Right atrium auricular region (tissue), 2 donors: ENCODE data around the gene ANTXR2. TPM values are rescaled to one million over a fixed set of nuclear protein-coding genes. Genes with fewer than 3 reads are reported as not detected.
"Not testable (repeated sequence)": the region's sequence is repeated elsewhere in the genome, so short reads cannot be mapped to it uniquely, and the experiment has no call there.

Source experiments
- DNase-seq: peaks from one replicate; pipeline ENCODE4 v3.0.0-alpha.2; 2019; ENCODE audit warnings: low spot score
- H3K27ac ChIP-seq, 2 donors: fragments of 200-600 bp; sonication (generic); 1 replicate in 1 of 2; 2 replicates in 1 of 2; pipeline ENCODE4 v1.5.1; 2016 to 2019
- H3K27me3 ChIP-seq, 2 donors: fragments of 200-600 bp; sonication (generic); one replicate each; pipeline versions ENCODE4 v1.5.1 to v1.6.0; 2017 to 2019
- H3K36me3 ChIP-seq: fragments of 200-600 bp; sonication (generic); one replicate; pipeline ENCODE4 v1.5.1; 2016
- H3K4me1 ChIP-seq, 2 donors: fragments of 200-600 bp; sonication (generic); one replicate each; pipeline versions ENCODE4 v1.5.1 to v1.6.0; 2017 to 2019
- H3K4me3 ChIP-seq, 2 donors: fragments of 200-600 bp; sonication (generic); 1 replicate in 1 of 2; 2 replicates in 1 of 2; pipeline ENCODE4 v1.5.1; 2017 to 2019; ENCODE audit warnings: mild to moderate bottlenecking in 1 of 2, moderate library complexity in 1 of 2
- H3K9me3 ChIP-seq, 2 donors: fragments of 200-600 bp; sonication (generic); one replicate each; pipeline ENCODE4 v1.5.1; 2019
- total RNA-seq, 2 donors: library from RNA; depleted of rRNA; stranded (reverse); fragments of >200 nt; gene quantifications; one replicate each; pipeline ENCODE4 v1.1.0, GENCODE V29; 2016
- TF ChIP-seq, protein P1 (sequence below), 2 donors: fragments of 200-600 bp; sonication (generic); IDR thresholded peaks; one replicate each; pipeline ENCODE4 v1.5.1; 2019; ENCODE audit warnings: antibody characterized with exemption in 2 of 2

The ANTXR2 gene
- total RNA-seq, 2 donors from 2014 or later = 24.5 to 32.8 TPM

GRCh38 chr4:79904331-79904730 lies 168.7 kb downstream of the ANTXR2 start:
- H3K27ac ChIP-seq = no peak overlapping the region
- H3K36me3 ChIP-seq = peaks cover 20% of the 10 kb centered on the region
- H3K4me1 ChIP-seq = no peaks in the 10 kb centered on the region
- no peak for DNase-seq
- TF ChIP-seq, protein P1, sequence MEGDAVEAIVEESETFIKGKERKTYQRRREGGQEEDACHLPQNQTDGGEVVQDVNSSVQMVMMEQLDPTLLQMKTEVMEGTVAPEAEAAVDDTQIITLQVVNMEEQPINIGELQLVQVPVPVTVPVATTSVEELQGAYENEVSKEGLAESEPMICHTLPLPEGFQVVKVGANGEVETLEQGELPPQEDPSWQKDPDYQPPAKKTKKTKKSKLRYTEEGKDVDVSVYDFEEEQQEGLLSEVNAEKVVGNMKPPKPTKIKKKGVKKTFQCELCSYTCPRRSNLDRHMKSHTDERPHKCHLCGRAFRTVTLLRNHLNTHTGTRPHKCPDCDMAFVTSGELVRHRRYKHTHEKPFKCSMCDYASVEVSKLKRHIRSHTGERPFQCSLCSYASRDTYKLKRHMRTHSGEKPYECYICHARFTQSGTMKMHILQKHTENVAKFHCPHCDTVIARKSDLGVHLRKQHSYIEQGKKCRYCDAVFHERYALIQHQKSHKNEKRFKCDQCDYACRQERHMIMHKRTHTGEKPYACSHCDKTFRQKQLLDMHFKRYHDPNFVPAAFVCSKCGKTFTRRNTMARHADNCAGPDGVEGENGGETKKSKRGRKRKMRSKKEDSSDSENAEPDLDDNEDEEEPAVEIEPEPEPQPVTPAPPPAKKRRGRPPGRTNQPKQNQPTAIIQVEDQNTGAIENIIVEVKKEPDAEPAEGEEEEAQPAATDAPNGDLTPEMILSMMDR (IDR thresholded peaks at IDR 0.05) = no peak
- H3K4me3 ChIP-seq = no peak overlapping the region
- no peaks in the 10 kb centered on the region for H3K27me3 ChIP-seq
- H3K9me3 ChIP-seq = no peaks in the 10 kb centered on the region

DNA sequence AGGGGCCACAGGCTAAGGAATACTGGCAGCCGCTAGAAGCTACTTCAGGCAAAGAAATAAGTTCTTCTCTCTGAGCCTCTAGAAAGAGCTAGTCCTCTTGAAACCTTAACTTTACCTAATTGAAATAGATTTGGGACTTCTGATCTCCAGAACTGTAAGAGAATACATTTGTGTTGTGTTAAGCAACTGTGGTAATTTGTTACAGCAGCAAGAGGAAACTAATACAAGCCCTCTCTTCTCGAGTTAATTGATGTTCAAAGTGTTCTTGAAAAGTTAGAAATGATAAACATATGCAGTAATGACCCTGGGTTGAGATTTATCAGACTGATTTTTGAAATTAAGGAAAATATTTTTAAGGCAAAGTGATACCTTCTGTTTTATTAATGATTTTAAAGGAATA lies 172.8 kb downstream of the ANTXR2 start:
- H3K9me3 ChIP-seq = no peaks in the 10 kb centered on the region
- H3K36me3 ChIP-seq = no peaks in the 10 kb centered on the region
- peaks cover 0 to 7% of the 10 kb centered on the region in 2 donors for H3K4me1 ChIP-seq
- H3K27me3 ChIP-seq = no peaks in the 10 kb centered on the region
- no peak overlapping the region for H3K4me3 ChIP-seq
- H3K27ac ChIP-seq = no peak overlapping the region
- no peak for DNase-seq
- TF ChIP-seq, protein P1 (IDR thresholded peaks at IDR 0.05) = no peak

DNA sequence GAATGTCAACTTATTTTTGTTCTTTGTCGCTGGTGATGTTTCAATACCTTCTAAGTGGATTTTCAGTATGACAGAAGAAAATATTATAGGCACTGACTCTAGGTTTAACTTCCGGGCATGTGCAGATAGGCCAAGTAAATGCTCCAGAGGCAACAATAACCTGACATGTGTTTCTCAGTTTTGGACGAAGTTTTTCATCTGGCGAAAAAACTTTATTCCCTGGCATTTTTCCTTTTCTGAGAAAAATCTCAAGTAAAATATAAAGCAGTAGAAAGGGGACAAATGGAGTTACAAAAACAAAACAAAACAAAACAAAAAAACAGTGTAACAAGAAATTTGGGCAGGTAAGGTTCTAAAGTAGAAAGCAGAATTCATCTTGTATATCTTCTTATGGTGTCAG lies 173.5 kb downstream of the ANTXR2 start:
- Histone ChIP-seq H3K27me3 (no peaks in the 10 kb centered on the region), H3K36me3 (no peaks in the 10 kb centered on the region), H3K9me3 (no peaks in the 10 kb centered on the region), H3K4me3 (no peak overlapping the region), H3K4me1 (peaks cover 0 to 7% of the 10 kb centered on the region in 2 donors), H3K27ac (no peak overlapping the region)
- no peak for DNase-seq
- TF ChIP-seq, protein P1 (IDR thresholded peaks at IDR 0.05) = no peak

DNA sequence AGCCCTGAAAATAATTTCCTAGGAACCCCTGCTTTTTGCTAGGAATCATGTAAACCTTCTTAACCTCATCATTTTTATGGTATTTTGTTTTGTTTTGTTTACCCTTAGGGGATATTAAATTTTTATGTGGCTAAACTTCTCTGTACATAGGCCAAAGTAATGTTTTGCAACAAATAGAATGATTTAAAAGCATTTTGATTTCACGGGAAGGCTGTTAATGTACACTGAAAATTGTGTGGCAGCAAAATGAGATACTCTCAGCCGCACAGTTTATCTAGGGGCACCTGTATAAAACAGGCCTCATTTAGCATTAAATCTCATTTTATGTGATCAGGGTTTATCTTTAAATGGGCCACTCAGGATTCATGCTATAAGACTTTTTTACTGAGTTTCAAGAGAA lies 175.0 kb downstream of the ANTXR2 start:
- peaks cover 0 to 7% of the 10 kb centered on the region in 2 donors for H3K4me1 ChIP-seq
- H3K36me3 ChIP-seq = no peaks in the 10 kb centered on the region
- no peak overlapping the region for H3K27ac ChIP-seq
- no peak overlapping the region for H3K4me3 ChIP-seq
- TF ChIP-seq, protein P1 (IDR thresholded peaks at IDR 0.05) = no peak
- H3K27me3 ChIP-seq = no peaks in the 10 kb centered on the region
- DNase-seq = no peak
- no peaks in the 10 kb centered on the region for H3K9me3 ChIP-seq

DNA sequence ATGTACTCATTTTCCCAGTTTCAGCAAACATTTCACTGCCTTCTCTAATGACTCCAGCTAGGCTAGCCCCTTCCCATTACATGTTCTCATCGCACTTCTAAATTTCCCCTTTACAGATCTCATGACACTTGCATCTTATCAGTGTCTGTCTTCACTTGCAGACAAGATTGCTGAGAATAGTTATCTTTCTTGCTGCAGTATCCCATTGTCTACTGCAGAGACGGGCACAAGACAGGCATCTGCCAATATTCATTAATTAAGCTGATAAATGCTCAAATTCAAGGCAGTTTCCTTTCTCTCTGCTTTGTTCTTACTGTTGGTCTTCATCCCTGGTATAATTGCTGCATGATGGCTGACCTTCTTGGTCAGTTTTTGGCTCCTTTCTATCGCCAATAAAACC lies 175.9 kb downstream of the ANTXR2 start:
- TF ChIP-seq, protein P1 (IDR thresholded peaks at IDR 0.05) = no peak
- Histone ChIP-seq H3K9me3 (no peaks in the 10 kb centered on the region), H3K4me1 (peaks cover 0 to 7% of the 10 kb centered on the region in 2 donors), H3K27ac (no peak overlapping the region), H3K27me3 (no peaks in the 10 kb centered on the region), H3K4me3 (no peak overlapping the region), H3K36me3 (no peaks in the 10 kb centered on the region)
- DNase-seq = no peak

GRCh38 chr4:79893456-79893855 lies 179.6 kb downstream of the ANTXR2 start:
- no peak for DNase-seq
- Histone ChIP-seq H3K9me3 (no peaks in the 10 kb centered on the region), H3K4me3 (no peak overlapping the region), H3K27ac (no peak overlapping the region), H3K36me3 (no peaks in the 10 kb centered on the region), H3K4me1 (peaks cover 0 to 7% of the 10 kb centered on the region in 2 donors), H3K27me3 (no peaks in the 10 kb centered on the region)
- TF ChIP-seq, protein P1 (IDR thresholded peaks at IDR 0.05) = no peak

- not testable (repeated sequence) for DNase-seq, H3K9me3 ChIP-seq, H3K4me1 ChIP-seq, H3K4me3 ChIP-seq, H3K27me3 ChIP-seq, H3K27ac ChIP-seq, H3K36me3 ChIP-seq
These were observed 184.0 kb downstream of the ANTXR2 start for GRCh38 chr4:79889026-79889425.
